ENCODE measurements around the gene SLC5A11.
A peak's percentile ranks its signal among the peaks of the same experiment; 100 is the strongest.
"Not testable (repeated sequence)": the region's sequence is repeated elsewhere in the genome, so short reads cannot be mapped to it uniquely, and the experiment has no call there.

Gene SLC5A11, protein sequence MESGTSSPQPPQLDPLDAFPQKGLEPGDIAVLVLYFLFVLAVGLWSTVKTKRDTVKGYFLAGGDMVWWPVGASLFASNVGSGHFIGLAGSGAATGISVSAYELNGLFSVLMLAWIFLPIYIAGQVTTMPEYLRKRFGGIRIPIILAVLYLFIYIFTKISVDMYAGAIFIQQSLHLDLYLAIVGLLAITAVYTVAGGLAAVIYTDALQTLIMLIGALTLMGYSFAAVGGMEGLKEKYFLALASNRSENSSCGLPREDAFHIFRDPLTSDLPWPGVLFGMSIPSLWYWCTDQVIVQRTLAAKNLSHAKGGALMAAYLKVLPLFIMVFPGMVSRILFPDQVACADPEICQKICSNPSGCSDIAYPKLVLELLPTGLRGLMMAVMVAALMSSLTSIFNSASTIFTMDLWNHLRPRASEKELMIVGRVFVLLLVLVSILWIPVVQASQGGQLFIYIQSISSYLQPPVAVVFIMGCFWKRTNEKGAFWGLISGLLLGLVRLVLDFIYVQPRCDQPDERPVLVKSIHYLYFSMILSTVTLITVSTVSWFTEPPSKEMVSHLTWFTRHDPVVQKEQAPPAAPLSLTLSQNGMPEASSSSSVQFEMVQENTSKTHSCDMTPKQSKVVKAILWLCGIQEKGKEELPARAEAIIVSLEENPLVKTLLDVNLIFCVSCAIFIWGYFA
- 0 to 1.8 (median 0) reads per million in 17 experiments for total RNA-seq

DNA sequence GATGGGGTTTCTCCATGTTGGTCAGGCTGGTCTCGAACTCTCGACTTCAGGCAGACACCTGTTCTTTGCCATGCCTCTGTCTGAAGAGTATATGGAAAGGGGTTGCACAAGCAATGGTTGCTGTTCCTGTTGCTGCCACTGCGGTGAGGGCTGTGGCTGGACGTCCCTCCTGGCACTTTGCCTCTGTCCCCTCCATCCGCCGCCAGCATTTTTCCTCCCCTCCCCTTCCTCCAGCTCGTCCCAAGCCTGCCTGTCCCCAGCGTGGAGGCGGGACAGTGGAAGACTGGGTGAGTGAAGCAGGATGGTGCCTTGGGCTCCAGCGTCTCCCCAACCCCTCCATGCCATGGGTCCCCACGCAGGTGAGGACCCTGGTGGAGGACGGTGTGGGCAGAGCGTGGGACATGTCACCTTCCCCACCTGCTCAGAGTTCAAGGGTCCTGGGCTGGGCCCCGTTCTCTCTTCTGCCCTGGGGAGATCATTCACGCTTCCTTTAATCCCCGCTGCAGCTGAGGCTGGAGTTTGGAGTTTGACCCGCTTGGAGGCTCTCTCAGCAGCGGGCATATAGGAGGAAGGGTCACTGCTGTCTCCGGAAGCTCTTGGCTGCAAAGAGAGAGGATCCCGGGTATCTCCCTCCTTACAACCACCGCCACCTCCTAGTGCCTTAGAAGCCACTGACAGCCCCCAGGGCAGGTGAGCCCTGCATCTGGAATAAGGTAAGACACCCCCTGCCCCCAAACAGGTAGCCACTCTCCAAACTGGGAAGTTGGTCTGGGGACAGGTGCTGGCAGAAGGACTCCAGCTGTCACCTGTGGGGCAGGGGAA is at the start of gene SLC5A11:
Gene SLC5A11, plus strand, starts transcription at position 238 of the 822 bp plus-strand sequence. CDS start 12,681 bp downstream, outside the sequence.
- no peak for DNase-seq

DNA sequence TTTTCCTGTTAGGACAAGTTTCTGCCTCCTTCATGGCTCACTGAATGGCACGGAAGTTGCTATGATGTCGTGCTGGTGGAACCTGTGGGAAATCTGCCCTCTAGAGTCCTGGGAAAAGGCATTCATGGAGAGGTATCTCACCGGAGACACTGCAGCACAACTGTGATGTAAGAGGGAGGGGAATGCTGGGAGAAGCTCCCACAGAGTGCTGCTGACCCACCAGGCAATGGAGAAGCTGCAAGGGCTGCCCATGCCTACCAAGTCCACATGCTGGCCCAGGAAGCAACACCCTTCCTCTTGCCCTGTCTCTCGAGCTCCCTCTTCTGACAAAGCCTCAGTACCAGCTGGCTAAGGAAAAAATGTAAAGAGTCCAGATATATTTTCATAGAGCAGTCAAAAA is 45.2 kb upstream of the SLC5A11 start:
- DNase-seq, result peak in 1 of 4 experiments; percentile 6

DNA sequence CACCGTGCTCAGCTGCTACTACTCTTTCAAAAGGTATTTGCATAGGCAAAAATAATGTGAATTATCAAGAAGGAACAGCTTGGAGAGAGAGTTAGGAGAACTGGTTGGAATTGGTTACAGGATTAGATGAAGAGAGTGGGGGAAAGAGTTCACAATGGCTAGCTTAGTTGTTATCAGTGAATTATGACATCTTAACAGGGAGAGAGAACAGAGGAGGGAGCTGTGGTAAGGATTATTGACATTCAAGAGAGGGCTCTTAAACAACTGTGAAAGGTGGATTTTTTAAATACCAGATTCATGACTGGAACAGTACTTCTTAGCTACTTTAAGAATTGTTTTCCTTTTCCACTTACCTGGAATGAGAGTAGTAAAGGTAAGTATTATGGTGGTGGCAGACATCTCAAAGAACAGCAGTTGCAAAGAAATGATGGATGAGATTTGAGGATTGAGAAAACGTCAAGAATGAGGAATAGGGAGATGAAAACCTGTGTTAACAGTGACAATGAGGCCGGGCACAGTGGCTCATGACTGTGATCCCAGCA is 43.9 kb upstream of the SLC5A11 start:
- no peak for DNase-seq

DNA sequence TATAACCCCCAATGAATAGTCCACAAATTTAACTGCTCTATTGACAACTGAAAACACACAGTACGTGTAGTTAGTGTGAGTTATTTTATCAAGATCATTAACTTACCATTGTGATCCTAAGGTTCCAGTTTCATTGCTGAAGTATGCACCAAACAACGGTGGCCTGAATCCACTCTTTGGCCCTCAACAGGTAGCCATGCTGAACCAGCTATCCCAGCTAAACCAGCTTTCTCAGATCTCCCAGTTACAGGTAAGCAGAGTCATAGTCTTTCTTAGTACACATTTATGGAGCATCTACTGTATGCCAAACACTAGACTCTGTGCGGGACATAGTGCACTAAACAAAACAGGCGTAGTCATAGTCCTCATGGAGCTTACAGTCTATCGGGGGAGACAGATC is 40.3 kb upstream of the SLC5A11 start:
- no peak for DNase-seq

DNA sequence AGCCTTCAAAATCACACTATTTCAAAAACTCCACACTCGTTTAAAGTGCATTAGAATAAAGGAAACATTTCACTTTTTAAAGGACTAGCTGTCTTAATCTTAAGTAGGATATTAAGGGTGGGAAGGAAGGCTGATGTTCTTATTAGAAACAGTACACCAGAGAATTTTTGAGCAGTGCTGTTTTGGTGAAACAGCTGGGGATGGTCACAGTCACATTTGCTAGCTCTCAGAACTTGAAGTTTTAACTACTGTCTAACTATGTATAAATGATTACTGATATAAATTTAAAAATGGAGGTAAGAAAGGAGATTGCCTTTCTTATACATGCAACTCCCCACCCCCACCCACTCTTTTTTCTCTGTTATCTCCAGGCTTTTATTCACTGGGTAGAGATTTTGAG is 38.5 kb upstream of the SLC5A11 start:
- no peak for DNase-seq

DNA sequence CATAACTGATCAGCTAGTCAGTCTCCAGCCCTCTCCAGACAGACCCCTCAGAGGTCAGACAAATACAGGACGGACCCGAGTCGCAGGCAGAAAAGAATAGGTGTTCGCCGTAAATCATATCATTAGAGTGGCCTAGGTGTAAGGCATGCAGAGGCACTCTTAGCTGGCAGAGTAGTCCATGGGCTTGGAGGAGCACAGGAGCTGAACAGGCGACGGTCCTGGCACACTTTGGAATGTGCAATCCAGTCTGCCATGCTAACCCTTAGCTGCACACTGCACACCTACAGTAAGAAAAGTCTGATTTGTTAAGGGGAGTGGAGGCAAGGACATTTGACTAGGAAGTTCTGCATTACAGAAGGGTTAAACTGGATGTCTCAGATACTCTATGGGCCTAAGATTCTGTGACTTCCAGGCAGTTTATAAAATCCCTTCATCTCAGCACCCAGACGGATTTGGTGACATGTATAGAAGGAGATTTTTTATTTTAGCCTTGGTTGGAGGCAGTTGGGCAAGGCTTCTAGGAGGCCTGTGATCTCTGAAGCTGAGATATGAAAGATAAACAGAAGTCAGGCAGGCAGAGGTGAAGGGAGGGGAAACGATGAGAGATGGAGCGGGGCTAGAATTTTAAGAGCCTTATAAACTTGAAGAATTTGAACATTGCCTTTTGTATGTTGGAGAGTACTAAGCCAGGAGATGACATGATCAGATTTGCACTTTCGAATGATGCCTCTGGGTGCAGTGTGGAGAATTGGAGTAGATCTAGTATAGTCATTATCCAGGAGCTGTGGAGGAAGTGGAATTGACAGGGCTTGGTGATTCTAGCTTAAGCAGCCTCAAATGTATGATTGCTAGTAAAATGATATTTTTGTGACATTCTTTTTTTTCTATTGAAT is 34.6 kb upstream of the SLC5A11 start:
- DNase-seq, result no peak

DNA sequence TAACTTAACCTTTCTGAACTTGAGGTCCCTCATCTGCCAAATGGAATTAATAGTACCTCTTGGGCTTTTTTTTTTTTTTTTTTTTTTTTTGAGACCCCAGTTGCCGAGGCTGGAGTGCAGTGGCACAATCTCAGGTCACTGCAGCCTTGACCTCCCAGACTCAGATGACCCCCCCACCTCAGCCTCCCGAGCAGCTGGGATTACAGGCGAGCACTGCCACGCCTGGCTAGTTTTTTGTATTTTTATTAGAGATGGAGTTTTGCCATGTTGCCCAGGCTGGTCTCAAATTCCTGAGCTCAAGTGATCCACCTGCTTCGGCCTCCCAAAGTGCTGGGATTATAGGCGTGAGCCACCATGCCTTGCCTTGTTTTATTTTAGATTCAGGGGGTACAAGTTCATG is 33.0 kb upstream of the SLC5A11 start:
- DNase-seq, result not testable (repeated sequence)

DNA sequence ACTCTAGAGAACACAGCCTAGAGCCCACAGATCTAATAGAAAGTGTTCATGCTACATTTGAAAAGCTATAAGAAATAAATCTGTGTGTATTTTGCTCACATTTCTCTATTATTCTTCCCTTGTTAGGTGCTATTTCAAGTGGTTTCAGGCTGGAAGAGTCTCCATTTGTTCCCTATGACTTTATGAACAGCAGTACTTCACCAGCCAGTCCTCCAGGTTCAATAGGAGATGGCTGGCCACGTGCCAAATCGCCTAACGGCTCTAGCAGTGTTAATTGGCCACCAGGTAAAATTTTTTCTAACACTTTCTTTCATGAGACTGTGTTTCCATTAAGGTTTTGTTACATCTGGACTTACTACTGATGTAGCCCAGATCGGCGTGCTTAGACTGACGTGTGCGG is 30.7 kb upstream of the SLC5A11 start:
- DNase-seq, result no peak

DNA sequence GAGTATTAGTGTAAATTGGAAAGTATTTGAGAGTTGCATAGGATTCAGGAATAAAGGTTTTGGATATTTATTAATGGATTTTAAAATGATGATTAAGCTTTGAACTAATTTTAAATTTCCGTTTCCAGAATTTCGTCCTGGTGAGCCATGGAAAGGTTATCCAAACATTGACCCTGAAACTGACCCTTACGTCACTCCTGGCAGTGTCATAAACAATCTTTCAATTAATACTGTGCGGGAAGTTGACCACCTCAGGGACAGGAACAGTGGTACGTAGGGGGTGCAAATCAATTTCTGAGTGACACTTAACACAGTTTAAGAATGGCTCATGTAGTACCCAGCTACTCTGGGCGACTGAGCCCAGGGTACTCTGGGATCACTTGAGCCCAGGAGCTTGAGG is 29.1 kb upstream of the SLC5A11 start:
- no peak for DNase-seq

DNA sequence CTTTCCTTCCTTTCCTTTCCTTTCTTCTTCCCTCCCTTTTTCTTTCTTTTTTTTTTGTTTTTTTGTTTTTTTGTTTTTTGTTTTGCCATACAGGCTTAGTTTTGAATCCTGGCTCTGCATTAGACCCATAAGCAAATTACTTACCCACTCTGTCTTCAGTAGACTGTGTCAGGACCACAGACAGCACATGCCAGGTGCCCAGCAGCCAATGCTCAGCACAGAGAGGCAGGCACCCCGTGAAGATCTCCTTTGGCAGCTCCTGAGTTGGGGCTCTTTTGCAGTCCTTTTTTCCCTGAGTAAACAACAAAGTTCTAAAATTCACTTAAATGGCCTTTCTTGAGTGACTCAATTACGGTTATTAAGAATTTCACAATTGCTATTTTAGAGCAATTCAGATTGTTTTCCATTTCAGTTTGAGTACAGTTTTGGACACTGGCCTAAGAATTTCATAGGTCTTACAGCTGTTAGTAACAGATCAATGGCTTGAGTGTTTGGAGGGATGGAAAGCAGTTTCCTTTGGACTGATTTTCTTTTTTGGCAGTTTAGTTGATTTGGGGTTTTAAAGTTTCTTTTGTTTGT is 26.2 kb upstream of the SLC5A11 start:
- DNase-seq, result no peak

DNA sequence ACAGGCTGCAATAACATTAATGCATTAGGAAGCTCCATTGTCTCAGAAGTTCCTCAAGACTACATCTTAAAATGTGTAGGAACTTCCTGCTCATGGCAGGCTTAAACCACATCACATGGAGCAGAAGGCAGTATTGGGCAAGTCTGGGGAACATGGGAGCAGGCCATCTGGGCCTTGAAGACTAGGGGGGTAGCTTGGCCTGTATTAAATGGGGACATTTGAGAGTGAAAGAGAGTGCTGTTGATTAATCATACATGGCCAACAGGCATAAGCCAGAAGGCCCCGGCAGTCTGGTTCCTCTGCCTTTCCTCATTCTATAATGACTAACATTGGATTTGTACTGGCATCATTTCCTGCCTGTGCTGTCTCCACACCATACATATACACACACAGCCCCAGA is 25.2 kb upstream of the SLC5A11 start:
- peak; percentile 19 to 52 (median 36) for DNase-seq

DNA sequence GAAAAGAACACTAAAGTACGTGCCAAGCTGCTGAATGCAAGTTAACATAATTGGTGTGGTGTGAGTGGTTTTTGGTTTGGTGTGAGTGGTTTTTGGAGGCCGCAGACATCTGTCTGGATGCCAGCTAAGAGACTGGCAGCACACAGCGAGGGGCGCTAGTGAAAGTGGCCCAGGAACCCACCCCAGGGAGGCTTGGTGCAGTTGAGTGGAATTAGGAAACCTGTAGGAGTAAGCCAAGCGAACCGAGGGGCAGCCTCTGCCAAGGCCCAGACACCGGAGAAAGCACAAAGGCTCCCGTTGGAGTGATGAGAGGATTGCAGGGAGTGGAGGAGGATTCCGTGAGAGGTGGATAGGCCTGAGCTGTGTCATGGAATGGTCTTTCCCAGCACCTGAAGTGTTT is 24.6 kb upstream of the SLC5A11 start:
- DNase-seq, result no peak

DNA sequence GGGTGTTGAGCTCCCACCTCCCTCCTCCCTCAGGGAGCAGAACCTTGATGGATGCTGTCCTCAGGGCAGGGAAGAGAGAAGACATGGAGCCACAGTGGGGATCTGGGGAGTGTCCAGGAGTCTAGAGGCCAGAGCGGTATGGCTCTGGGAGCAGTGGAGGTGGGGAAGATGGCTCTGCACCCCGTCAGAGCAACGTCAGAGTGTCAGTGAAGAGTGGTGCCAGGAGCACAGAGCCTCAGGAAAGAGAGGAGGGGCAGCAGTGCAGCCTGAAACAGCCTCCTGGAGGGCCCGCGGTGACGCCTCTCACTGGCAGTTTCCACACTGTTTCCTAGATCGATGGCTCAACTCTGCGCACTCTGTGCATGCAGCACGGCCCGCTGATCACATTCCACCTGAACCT is 23.2 kb upstream of the SLC5A11 start:
- no peak for DNase-seq

DNA sequence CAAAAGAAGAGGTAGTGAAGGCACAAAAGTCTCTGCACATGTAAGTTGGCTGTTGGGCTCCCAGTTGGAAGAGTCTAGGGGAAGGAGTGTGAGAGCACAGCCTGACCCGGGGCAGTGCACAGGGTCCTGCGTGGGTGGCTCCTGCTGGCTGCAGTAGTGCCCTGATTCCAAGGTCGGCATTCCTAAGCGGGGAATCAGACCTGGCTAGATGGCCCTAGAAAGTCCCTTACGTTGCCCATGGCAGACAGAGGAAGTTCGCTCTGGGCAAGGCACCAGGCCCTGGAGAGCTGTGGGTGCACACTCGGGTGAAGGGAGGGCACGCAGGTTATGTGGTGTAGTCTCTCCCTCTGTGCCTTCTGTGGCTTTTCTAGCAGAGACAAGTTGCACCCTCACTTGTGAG is 22.8 kb upstream of the SLC5A11 start:
- DNase-seq, result no peak

DNA sequence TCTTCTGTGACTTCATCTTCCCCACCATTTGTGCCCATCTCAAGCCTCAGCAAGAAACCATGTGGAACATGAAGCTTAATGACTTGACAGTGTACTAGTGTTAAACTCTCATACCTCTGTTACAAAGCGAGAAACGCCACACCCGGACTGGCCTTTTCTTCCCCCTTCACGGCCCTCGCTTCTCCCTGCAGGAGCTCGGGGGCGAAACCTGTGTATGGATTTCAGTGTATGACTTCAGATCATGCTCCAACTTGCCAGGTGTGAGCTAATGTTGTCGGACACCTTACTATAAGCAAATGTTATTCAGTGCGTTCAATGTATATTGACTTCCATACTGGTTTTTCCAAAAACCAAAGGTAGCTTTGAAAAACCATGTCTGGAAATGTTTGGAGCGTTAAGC is 20.1 kb upstream of the SLC5A11 start:
- DNase-seq, result no peak

DNA sequence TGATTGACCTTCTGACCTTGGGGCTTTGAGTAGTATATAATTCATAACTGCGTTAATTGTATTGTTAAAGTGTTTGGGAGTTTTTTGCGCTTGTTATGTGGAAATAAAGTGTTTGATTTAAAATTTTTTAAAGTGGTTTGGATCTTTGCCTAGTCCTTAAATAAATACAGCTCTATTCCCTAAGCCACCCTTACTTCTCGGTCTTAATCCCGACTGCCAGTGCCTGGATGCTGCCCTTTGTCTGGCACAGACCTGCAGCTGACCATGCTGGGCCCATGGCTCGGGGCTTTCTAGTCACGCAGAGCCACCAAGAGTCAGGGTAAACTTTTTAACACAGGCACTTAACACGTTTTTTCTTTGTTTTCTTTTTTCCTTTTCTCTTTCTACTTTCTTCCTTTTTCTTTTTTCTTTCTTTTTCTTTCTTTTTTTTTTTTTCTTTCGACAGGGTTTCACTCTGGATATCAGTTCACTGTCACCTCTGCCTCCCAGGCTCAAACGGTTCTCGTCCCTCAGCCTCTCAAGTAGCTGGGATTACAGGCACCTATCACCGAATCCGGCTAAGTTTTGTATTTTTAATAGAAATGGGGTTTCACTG is 19.6 kb upstream of the SLC5A11 start:
- DNase-seq, result no peak

DNA sequence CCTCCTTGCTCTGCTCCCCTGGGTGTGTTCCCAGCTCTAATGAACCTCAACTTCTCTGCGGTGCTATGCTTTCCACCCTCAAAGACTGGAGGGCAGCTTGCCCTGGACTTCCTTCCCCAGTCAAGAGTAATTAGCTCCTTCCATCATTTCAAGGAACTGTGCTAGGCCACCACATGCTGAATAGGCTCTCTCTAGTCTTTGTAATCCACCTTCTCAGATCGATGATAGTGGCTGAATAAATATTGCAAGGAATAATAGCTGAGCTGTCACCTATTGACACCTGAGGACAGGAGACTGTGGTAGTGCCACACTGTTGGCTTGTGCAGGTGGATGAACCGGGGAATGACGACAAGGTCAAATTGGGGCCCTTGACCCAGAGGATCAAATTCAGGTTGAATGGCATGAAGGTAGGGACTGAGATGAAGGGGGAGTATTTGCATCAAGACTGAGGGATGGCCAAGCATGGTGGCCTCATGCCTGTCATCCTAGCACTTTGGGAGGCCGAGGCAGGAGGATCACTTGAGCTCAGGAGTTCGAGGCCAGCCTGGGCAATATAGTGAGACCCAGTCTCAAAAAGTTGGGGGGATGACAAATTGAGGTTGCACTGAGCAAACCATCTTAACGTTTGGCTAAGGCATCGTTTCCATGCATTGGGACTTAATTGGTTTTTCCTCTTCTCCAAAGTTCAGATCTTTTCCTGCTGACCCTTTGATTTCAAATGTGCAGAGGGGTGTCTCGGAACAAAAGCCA is 18.8 kb upstream of the SLC5A11 start:
- DNase-seq, result no peak

DNA sequence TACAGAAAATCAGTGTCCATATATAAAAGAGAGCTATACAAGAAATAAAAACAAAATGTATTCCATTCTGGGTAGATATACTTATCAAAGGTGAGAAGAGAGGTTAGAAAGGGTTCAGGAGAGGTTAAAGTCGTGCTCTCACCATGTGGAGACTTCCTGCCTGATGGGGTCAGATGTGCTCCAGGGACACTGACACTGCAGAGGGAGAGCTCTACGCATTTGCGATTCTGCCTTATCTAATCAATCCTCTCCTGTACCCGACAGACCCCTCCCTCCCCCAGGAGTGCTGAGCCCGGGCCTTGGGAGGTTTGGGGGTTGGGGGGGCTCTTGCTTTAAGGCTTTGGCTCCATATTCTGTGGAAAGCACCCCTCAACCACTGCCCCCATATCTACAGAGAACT is 16.6 kb upstream of the SLC5A11 start:
- no peak for DNase-seq

DNA sequence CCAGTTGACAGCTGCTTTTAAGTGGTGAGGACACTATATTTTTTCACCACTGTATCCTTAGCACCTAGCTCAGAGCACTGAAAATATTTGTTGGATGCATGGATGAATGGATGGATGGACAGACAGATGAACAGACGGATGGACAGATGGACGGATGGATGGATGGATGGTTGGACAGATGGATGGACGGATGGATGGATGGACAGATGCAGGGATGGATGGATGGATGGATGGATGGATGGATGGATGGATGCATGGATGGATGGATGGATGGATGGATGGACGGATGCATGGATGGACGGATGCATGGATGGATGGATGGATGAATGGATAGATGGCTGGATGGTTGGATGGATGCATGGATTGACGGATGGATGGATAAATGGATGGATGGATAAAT is 12.4 kb upstream of the SLC5A11 start:
- DNase-seq, result no peak
